AG09309 (cell line): ENCODE measurements around the gene GRK4.
"Not testable (repeated sequence)": the region's sequence is repeated elsewhere in the genome, so short reads cannot be mapped to it uniquely, and the experiment has no call there.

Source experiments
- DNase-seq: peaks from one replicate; pipeline ENCODE4 v3.0.0-alpha.2; 2010; ENCODE audit warnings: low read depth
- H3K4me3 ChIP-seq: 2 replicates; pipeline ENCODE4 v1.5.1; 2011; ENCODE audit warnings: mild to moderate bottlenecking, low read depth, low read length, moderate library complexity; ENCODE audit not compliant: control insufficient read depth
- TF ChIP-seq, protein P1 (sequence below): IDR thresholded peaks from 2 replicates; pipeline ENCODE4 v1.5.1; 2011; ENCODE audit warnings: mild to moderate bottlenecking, low read depth, low read length, inconsistent platforms; ENCODE audit not compliant: insufficient read depth, control insufficient read depth; ENCODE audit errors: missing control alignments

The GRK4 gene

DNA sequence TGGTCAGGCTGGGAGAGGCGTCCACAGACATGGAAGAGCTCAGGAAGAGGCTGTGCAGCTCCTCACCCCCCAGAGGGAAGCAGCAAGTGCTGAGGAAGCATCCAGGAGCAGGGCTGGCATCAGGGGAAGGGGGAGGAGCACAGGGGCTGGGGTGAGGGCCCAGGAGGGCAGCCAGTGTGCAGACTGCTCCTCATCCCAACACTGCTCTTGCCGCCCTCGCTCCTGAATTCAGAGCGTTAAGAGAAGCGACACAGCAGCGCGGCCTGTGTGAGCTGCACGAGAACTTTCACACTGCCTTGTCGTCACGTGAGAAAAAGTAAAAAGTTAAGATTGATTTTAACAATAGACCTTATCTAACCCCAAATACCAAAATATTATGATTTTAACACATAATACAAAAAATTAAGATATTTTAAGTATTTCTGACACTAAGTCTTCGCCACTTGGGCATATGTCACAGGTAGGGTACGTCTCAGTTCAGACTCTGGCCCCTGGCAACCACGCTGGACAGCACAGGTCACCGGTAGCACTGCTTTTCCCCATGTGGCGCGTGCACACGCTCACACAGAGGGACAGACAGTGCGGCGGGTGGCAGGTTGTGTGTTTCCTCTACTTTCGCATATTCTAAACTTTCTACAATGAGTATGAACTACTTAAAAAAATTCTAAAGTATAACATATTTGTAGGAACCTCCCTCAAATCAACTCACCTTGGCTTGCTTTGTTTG, 19.8 kb upstream of the GRK4 start:
- TF ChIP-seq, protein P1, sequence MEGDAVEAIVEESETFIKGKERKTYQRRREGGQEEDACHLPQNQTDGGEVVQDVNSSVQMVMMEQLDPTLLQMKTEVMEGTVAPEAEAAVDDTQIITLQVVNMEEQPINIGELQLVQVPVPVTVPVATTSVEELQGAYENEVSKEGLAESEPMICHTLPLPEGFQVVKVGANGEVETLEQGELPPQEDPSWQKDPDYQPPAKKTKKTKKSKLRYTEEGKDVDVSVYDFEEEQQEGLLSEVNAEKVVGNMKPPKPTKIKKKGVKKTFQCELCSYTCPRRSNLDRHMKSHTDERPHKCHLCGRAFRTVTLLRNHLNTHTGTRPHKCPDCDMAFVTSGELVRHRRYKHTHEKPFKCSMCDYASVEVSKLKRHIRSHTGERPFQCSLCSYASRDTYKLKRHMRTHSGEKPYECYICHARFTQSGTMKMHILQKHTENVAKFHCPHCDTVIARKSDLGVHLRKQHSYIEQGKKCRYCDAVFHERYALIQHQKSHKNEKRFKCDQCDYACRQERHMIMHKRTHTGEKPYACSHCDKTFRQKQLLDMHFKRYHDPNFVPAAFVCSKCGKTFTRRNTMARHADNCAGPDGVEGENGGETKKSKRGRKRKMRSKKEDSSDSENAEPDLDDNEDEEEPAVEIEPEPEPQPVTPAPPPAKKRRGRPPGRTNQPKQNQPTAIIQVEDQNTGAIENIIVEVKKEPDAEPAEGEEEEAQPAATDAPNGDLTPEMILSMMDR, result no peak
- no peak overlapping the region for H3K4me3 ChIP-seq
- no peak for DNase-seq

DNA sequence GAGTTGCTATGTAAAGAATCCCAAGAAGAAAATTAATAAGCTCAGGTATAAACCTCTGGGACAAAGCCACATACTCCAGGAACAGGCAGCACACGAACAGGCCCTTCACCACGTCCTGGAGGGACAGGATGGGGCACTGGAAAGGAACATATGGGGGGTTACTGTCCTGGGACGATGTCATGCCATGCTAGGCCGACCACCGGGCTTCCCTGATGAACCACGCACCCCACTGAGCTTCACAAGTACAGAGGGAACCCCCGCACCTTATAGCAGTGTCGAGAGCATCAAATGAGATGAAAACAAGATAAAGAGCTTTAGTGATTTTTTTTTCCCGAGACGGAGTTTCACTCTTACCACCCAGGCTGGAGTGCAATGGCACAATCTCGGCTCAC, 19.3 kb upstream of the GRK4 start:
- TF ChIP-seq, protein P1, result no peak
- no peak overlapping the region for H3K4me3 ChIP-seq
- DNase-seq, result no peak

DNA sequence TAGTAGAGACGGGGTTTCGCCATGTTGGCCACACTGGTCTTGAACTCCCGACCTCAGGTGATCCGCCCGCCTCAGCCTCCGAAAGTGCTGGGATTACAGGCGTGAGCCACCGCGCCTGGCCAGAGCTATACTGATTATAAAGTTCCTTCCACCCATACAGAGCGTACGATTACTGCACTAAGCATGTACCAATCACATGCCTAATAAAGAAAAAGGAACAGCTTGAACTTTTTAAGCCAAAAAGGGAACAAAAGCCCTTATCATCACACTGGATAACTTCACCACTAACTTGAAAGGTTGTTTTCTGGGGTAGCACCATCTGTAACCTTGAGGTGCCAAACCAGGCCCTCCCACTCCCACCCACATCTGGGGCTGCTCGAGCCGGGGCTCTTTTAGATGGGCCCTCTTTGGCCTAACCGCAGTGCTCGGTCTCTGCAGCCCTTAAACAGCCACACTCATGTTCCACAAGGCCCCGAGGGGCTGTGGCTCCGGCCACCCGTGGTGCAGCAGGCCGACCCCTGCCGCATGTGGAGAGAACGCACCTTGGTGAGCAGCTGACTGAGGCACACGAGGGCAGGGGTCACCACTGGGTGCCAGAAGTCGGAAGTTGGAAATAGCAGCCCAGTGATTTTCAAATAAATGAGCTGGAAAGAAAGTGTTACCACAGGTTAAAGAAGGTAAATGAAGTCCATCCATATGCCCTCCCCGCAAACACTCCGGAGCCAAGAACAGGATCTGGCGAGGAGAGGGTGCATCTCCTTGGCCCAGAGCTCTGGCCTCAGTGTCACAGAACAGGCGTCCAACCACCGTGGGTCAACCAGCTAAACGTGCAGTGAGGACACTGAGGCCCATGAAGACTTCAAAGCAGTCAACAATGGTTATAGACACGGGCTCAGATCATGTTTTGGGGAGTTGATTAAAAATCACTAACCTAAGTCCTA, 18.5 kb upstream of the GRK4 start:
- no peak for DNase-seq
- H3K4me3 ChIP-seq, result no peak overlapping the region
- TF ChIP-seq, protein P1, result no peak

DNA sequence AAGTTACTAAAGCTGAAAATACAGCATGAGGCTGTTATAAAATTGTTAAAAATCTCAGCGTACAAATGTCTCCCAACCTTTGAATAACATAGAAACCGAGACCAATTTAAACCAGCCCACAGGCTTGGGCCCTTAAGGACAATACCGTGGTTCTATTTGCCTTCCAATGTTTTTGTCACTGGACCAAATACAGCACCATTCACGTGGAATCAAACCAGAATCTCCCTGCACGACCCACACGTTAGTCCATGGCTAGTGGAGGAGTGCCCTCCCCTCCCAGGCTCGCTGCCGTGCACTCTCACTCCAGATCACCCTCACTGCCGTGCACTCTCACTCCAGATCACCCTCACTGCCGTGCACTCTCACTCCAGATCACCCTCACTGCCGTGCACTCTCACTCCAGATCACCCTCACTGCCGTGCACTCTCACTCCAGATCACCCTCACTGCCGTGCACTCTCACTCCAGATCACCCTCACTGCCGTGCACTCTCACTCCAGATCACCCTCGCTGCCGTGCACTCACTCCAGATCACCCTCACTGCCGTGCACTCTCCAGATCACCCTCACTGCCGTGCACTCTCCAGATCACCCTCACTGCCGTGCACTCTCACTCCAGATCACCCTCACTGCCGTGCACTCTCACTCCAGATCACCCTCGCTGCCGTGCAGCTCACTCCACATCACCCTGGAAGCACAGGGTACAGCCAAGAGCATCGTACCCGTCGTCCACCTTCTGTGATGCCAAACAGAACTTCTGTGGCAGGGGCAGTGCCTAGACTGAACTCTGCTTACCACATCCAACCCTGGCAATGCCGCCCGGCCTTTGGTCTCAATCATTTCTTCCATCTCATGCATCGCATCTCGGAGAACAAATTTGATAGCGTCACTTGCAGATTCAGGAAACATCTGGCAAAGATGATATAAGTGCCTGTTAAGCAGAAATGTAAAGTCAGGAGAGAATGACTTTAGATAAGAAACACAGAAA, 17.5 kb upstream of the GRK4 start:
- not testable (repeated sequence) for H3K4me3 ChIP-seq, DNase-seq

DNA sequence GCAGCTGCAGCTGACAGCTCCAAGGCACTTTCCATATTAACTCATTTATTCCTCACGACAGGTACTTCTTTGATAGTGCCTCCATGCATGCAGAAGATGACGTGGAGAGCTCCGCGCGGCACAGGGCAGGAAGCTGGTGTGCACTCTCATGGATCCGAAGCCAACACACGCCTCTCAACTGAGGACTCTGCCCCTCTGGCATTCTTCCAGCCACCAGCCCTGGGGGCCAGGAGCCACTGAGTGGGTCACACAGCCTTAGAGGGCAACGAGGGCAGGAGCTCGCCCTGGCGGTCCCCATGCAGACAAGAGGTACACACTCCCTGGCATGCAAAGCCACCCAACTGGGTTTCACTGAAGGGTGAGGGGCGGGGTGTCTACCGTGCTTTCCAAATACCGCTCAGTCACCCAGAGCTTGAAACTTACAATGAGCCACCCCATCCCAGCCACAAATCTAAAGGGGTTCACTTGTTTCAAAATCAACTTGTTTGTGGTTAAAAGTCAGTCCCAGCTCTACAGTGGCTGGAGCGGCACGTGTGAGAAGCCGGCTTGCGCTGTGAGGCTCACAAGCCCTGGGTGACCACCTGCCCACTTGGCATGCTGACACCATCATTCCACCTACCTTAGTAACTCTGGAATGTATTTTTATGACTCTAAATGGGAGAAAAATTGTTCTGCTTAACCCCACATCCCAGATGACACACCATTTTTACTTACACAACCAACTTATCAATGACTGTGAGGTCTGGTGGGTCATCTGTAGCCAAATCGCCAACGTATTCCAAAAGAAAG, 16.4 kb upstream of the GRK4 start:
- DNase-seq, result no peak
- no peak overlapping the region for H3K4me3 ChIP-seq
- TF ChIP-seq, protein P1, result no peak

DNA sequence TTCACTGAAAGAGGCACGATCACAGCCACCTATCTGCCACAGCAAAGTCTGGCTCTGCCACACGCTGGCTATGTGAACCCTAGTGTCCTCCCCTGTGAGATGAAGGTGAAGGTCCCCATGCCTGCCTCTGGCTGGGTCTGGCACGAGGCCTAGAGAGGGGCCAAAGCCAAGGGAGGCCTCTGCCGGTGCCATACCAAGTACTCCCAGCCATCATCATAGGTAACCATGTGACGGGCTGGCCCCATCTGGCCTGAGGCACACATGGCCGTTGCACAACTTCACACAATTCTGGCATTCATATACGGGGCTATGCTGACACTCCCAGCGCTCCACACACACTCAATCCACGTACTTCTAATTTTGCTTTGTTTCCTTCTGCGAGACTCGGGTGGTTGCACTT, 15.4 kb upstream of the GRK4 start:
- H3K4me3 ChIP-seq, result no peak overlapping the region
- TF ChIP-seq, protein P1, result no peak

More for the DNA sequence above, 15.4 kb upstream of the GRK4 start:
- DNase-seq, result no peak
